Measurements from ENCODE around the gene LRRN2. TPM values are rescaled to one million over a fixed set of nuclear protein-coding genes. Genes with fewer than 3 reads are reported as not detected.

The LRRN2 gene
- under 0.01 TPM in 1 of 2 replicates, not detected in the other for total RNA-seq

GRCh38 chr1:204685236-204686006 lies at the start of gene LRRN2:
Gene LRRN2 (minus strand): TSS chr1:204685738. CDS start chr1:204619992, 65,746 bp downstream.
- TF ChIP-seq CTCF (IDR thresholded peaks at IDR 0.05; ENCODE audit: insufficient read depth, low read depth, low read length) = no peak
- no peak within 1 kb of the TSS for H3K4me3 ChIP-seq (ENCODE audit: low read depth, low read length)
- no peak for DNase-seq (ENCODE audit: low read depth)

GRCh38 chr1:204735042-204735441 lies 49.5 kb upstream of the LRRN2 start:
- TF ChIP-seq CTCF (IDR thresholded peaks at IDR 0.05; ENCODE audit: insufficient read depth, low read depth, low read length) = no peak
- no peak overlapping the region for H3K4me3 ChIP-seq (ENCODE audit: low read depth, low read length)

GRCh38 chr1:204733869-204734596 lies 48.5 kb upstream of the LRRN2 start:
- no peak for TF ChIP-seq CTCF (IDR thresholded peaks at IDR 0.05; ENCODE audit: insufficient read depth, low read depth, low read length)
- no peak overlapping the region for H3K4me3 ChIP-seq (ENCODE audit: low read depth, low read length)
- DNase-seq (ENCODE audit: low read depth) = no peak

More at GRCh38 chr1:204735042-204735441, 49.5 kb upstream of the LRRN2 start:
- DNase-seq (ENCODE audit: low read depth) = no peak

- H3K4me3 ChIP-seq (ENCODE audit: low read depth, low read length) = no peak overlapping the region
- DNase-seq (ENCODE audit: low read depth) = no peak
- no peak for TF ChIP-seq CTCF (IDR thresholded peaks at IDR 0.05; ENCODE audit: insufficient read depth, low read depth, low read length)
Measured at GRCh38 chr1:204733289-204733688, 47.8 kb upstream of the LRRN2 start.

- H3K4me3 ChIP-seq (ENCODE audit: low read depth, low read length) = no peak overlapping the region
- DNase-seq (ENCODE audit: low read depth) = no peak
- no peak for TF ChIP-seq CTCF (IDR thresholded peaks at IDR 0.05; ENCODE audit: insufficient read depth, low read depth, low read length)
Measured at GRCh38 chr1:204731985-204732575, 46.5 kb upstream of the LRRN2 start.

- H3K4me3 ChIP-seq (ENCODE audit: low read depth, low read length) = no peak overlapping the region
- no peak for TF ChIP-seq CTCF (IDR thresholded peaks at IDR 0.05; ENCODE audit: insufficient read depth, low read depth, low read length)
- no peak for DNase-seq (ENCODE audit: low read depth)
Measured at GRCh38 chr1:204731509-204731908, 46.0 kb upstream of the LRRN2 start.
